ENCODE measurements around the gene SKA3.

DNA sequence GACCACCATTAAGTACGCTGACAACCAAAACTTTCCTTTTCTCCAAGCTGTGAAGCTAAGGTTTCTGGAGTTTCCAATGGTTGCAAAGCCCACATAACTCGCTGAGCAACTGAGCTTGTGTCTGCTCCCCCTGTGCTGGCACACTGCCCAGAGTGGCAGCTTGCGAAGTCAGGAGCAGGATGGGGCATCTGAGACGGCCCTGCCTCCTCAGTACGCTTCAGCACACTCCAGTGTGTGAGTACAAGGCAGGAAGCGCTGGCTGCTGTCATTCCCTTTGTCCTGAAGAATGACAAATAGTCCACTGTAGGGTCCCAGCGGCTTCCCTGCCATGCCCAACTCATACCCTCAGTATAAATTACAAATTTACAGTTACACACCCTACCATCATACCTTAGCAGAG lies 51.5 kb downstream of the SKA3 start:
- TF ChIP-seq POLR2A (IDR thresholded peaks at IDR 0.05) (no peak), CTCF (IDR thresholded peaks at IDR 0.05) (no peak)
